Small intestine (tissue), 7 donors: Measurements from ENCODE around the gene MTFR1L. TPM values are rescaled to one million over a fixed set of nuclear protein-coding genes. Genes with fewer than 3 reads are reported as not detected.

Source experiments
- DNase-seq, 2 donors: peaks; one replicate each; pipeline versions ENCODE4 v3.0.0 to v3.0.0-alpha.2; 2013
- FAIRE-seq: peaks from 2 replicates; lab custom pipeline; 2012; peaks lifted over from hg19 to GRCh38; lab: Jason Lieb, UNC
- H3K27ac ChIP-seq, 3 donors: one replicate each; pipeline ENCODE4 v1.5.1; 2013; ENCODE audit warnings: low read length in 2 of 3, mild to moderate bottlenecking in 2 of 3, control low read depth in 1 of 3, inconsistent platforms in 1 of 3, low read depth in 1 of 3, moderate library complexity in 1 of 3
- H3K27me3 ChIP-seq, 3 donors: one replicate each; pipeline ENCODE4 v1.6.1; 2013; ENCODE audit warnings: low read length in 3 of 3, inconsistent platforms in 1 of 3; ENCODE audit not compliant: control insufficient read depth in 3 of 3, insufficient read depth in 3 of 3
- H3K36me3 ChIP-seq, 3 donors: one replicate each; pipeline ENCODE4 v1.6.1; 2013; ENCODE audit warnings: low read length in 3 of 3, inconsistent platforms in 1 of 3, low read depth in 1 of 3, mild to moderate bottlenecking in 1 of 3, moderate library complexity in 1 of 3; ENCODE audit not compliant: control insufficient read depth in 3 of 3, insufficient read depth in 2 of 3
- H3K4me1 ChIP-seq, 3 donors: one replicate each; pipeline ENCODE4 v1.6.1; 2013; ENCODE audit warnings: low read length in 2 of 3, inconsistent platforms in 1 of 3, low read depth in 1 of 3, mild to moderate bottlenecking in 1 of 3, moderate library complexity in 1 of 3; ENCODE audit not compliant: control insufficient read depth in 3 of 3, insufficient read depth in 2 of 3
- H3K4me3 ChIP-seq, 3 donors: one replicate each; pipeline ENCODE4 v1.5.1; 2013; ENCODE audit warnings: low read length in 3 of 3, control low read depth in 1 of 3, inconsistent platforms in 1 of 3, low read depth in 1 of 3, mild to moderate bottlenecking in 1 of 3, moderate library complexity in 1 of 3
- H3K9me3 ChIP-seq, 2 donors: one replicate each; pipeline ENCODE4 v1.6.1; 2013; ENCODE audit warnings: low read depth in 1 of 2, low read length in 1 of 2; ENCODE audit not compliant: control insufficient read depth in 2 of 2, insufficient read depth in 1 of 2
- WGBS, 3 donors: extraction: QIAGEN DNeasy Blood & Tissue Kit; methylation state at CpG; one replicate each; pipeline ENCODE4 v1.1.7; 2013; 5-methylcytosine and 5-hydroxymethylcytosine counted together
- polyA plus RNA-seq, 4 donors: library from polyadenylated mRNA; stranded (reverse) in 3 of 4; unstranded in 1 of 4; fragments of 200-250 nt in 3 of 4; fragments of 120-200 nt in 1 of 4; gene quantifications; one replicate each; pipeline versions ENCODE4 v1.2.1 to v1.2.3, GENCODE V29; 2013
- donor health status: healthy with polysubstance abuse.
- donor health status: control.
- donor health status: control.
- donor health status: Bipolar disorder and iron deficiency.
- donor health status: healthy.

The MTFR1L gene
- polyA plus RNA-seq, 4 donors, result 37.7 to 181 (median 78.5) TPM

GRCh38 chr1:25821112-25821476 lies 1.3 kb downstream of the MTFR1L start:
- no peak for DNase-seq
- Histone ChIP-seq H3K4me3 (peak overlapping the region in 2 of 3 donors; percentile 77 to 82), H3K36me3 (peaks cover 0 to 41% (median 4%) of the 10 kb centered on the region in 3 donors), H3K27ac (peak overlapping the region; percentile 45 to 93 (median 88)), H3K4me1 (peaks cover 0 to 31% (median 0%) of the 10 kb centered on the region in 3 donors), H3K9me3 (no peaks in the 10 kb centered on the region), H3K27me3 (no peaks in the 10 kb centered on the region)
- WGBS, 3 donors, result 19 to 31% (median 26%) methylated on average over 10 of the region's 10 CpGs
- no peak for FAIRE-seq

- H3K4me3 ChIP-seq, result peak overlapping the region in 2 of 3 donors; percentile 77 to 82
- no peaks in the 10 kb centered on the region for H3K9me3 ChIP-seq
- FAIRE-seq (no peak), DNase-seq (no peak)
- no peaks in the 10 kb centered on the region for H3K27me3 ChIP-seq
- H3K27ac ChIP-seq, result no peak overlapping the region
- H3K36me3 ChIP-seq, result peaks cover 0 to 41% (median 8%) of the 10 kb centered on the region in 3 donors
- peaks cover 0 to 31% (median 0%) of the 10 kb centered on the region in 3 donors for H3K4me1 ChIP-seq
- WGBS, 3 donors, result 72 to 79% (median 75%) methylated on average over 5 of the region's 5 CpGs
Measured at GRCh38 chr1:25821630-25822091, 1.9 kb downstream of the MTFR1L start.

GRCh38 chr1:25825605-25826004 lies 5.9 kb downstream of the MTFR1L start:
- Histone ChIP-seq H3K4me3 (no peak overlapping the region), H3K9me3 (no peaks in the 10 kb centered on the region), H3K36me3 (peaks cover 11 to 65% (median 23%) of the 10 kb centered on the region in 3 donors), H3K27ac (no peak overlapping the region), H3K27me3 (no peaks in the 10 kb centered on the region), H3K4me1 (peaks cover 0 to 12% (median 0%) of the 10 kb centered on the region in 3 donors)
- DNase-seq (no peak), FAIRE-seq (no peak)
- 91 to 98% (median 94%) methylated on average over 2 of the region's 2 CpGs for WGBS, 3 donors

- H3K27me3 ChIP-seq, result no peaks in the 10 kb centered on the region
- H3K36me3 ChIP-seq, result peaks cover 18 to 64% (median 27%) of the 10 kb centered on the region in 3 donors
- no peak overlapping the region for H3K4me3 ChIP-seq
- 96 to 97% (median 96%) methylated on average over 10 of the region's 10 CpGs for WGBS, 3 donors
- DNase-seq, result no peak
- no peaks in the 10 kb centered on the region for H3K9me3 ChIP-seq
- H3K27ac ChIP-seq, result no peak overlapping the region
- H3K4me1 ChIP-seq, result peaks cover 0 to 4% (median 0%) of the 10 kb centered on the region in 3 donors
- no peak for FAIRE-seq
Measured at GRCh38 chr1:25826571-25826970, 6.8 kb downstream of the MTFR1L start.

GRCh38 chr1:25828491-25828890 lies 8.7 kb downstream of the MTFR1L start:
- Histone ChIP-seq H3K9me3 (no peaks in the 10 kb centered on the region), H3K27ac (no peak overlapping the region), H3K27me3 (no peaks in the 10 kb centered on the region), H3K4me1 (peaks cover 0 to 15% (median 3%) of the 10 kb centered on the region in 3 donors), H3K36me3 (peaks cover 26 to 65% (median 27%) of the 10 kb centered on the region in 3 donors), H3K4me3 (no peak overlapping the region)
- no peak for FAIRE-seq
- DNase-seq, result no peak
- WGBS, 3 donors, result 61 to 64% (median 63%) methylated on average over 3 of the region's 3 CpGs

- H3K27me3 ChIP-seq, result no peaks in the 10 kb centered on the region
- no peak for DNase-seq
- peaks cover 0 to 15% (median 3%) of the 10 kb centered on the region in 3 donors for H3K4me1 ChIP-seq
- H3K27ac ChIP-seq, result no peak overlapping the region
- no peaks in the 10 kb centered on the region for H3K9me3 ChIP-seq
- WGBS, 3 donors, result 81 to 100% (median 88%) methylated on average over 1 of the region's 1 CpG
- peaks cover 26 to 62% (median 27%) of the 10 kb centered on the region in 3 donors for H3K36me3 ChIP-seq
- no peak for FAIRE-seq
- H3K4me3 ChIP-seq, result no peak overlapping the region
Measured at GRCh38 chr1:25829046-25829445, 9.3 kb downstream of the MTFR1L start.

GRCh38 chr1:25831569-25832196 lies 11.9 kb downstream of the MTFR1L start:
- H3K36me3 ChIP-seq, result peaks cover 19 to 49% (median 26%) of the 10 kb centered on the region in 3 donors
- H3K27ac ChIP-seq, result peak overlapping the region in 2 of 3 donors; percentile 35 to 50
- DNase-seq (peak in 1 of 2 donors; percentile 54), FAIRE-seq (no peak)
- no peaks in the 10 kb centered on the region for H3K9me3 ChIP-seq
- WGBS, 3 donors, result 23 to 48% (median 31%) methylated on average over 5 of the region's 5 CpGs
- H3K4me1 ChIP-seq, result peaks cover 0 to 15% (median 3%) of the 10 kb centered on the region in 3 donors
- H3K27me3 ChIP-seq, result no peaks in the 10 kb centered on the region
- H3K4me3 ChIP-seq, result no peak overlapping the region

GRCh38 chr1:25832336-25833037 lies 12.7 kb downstream of the MTFR1L start:
- WGBS, 3 donors, result 23 to 67% (median 45%) methylated on average over 6 of the region's 6 CpGs
- H3K4me1 ChIP-seq, result peaks cover 0 to 15% (median 3%) of the 10 kb centered on the region in 3 donors
- no peaks in the 10 kb centered on the region for H3K9me3 ChIP-seq
- peak overlapping the region in 2 of 3 donors; percentile 35 to 50 for H3K27ac ChIP-seq
- H3K27me3 ChIP-seq, result no peaks in the 10 kb centered on the region
- DNase-seq (peak; percentile 61 to 93), FAIRE-seq (no peak)
- H3K4me3 ChIP-seq, result no peak overlapping the region
- peaks cover 18 to 43% (median 26%) of the 10 kb centered on the region in 3 donors for H3K36me3 ChIP-seq
